HepG2 (cell line): ENCODE measurements around the gene MXRA7. TPM values are rescaled to one million over a fixed set of nuclear protein-coding genes. Genes with fewer than 3 reads are reported as not detected.
A peak's percentile ranks its signal among the peaks of the same experiment; 100 is the strongest.

Experiments used
- ATAC-seq: fragments of 200-7000 bp; cut with Tn5 transposase; 3 replicates; pipeline ENCODE4 v1.9.1; 2020; ENCODE audit warnings: mild to moderate bottlenecking, moderate library complexity
- Bru-seq: library from RNA; stranded (reverse); fragments of 400-500 nt; gene quantifications from one replicate; lab custom pipeline; 2021; lab: Mats Ljungman, UMichigan
- BruChase-seq, 2 experiments: library from RNA; stranded (reverse); fragments of 400-500 nt; gene quantifications; one replicate each; lab custom pipeline; 2021; lab: Mats Ljungman, UMichigan
- BruUV-seq: library from RNA; stranded (reverse); fragments of 400-500 nt; replicated peaks from 2 replicates; lab custom pipeline; 2021; lab: Mats Ljungman, UMichigan
- CTCF ChIA-PET: fragments of 300-600 bp; formaldehyde crosslinking; extraction: SDS; loops from one replicate; lab custom pipeline; 2021; ENCODE audit warnings: low total read pairs, inconsistent platforms, low intra/inter-chr PET ratio; lab: Yijun Ruan, JAX
- POLR2A ChIA-PET: fragments of 350-600 bp; sonication (Branson Sonifier 250); formaldehyde crosslinking; loops from one replicate; lab custom pipeline; 2020; ENCODE audit warnings: antibody characterized with exemption, inconsistent platforms; lab: Yijun Ruan, JAX
- DNase-seq: peaks from one replicate; pipeline ENCODE4 v3.0.0-alpha.2; 2015; ENCODE audit warnings: low spot score
- FAIRE-seq: peaks from 3 replicates; lab custom pipeline; 2011; peaks lifted over from hg19 to GRCh38; lab: Jason Lieb, UNC
- H2AFZ ChIP-seq: one replicate; pipeline ENCODE4 v1.6.1; 2011; ENCODE audit warnings: low read length, inconsistent platforms
- H3K27ac ChIP-seq: fragments of 300-600 bp; 3 replicates; pipeline ENCODE4 v1.8.0; 2011; ENCODE audit warnings: mixed run types, mild to moderate bottlenecking, mixed read lengths, low read length, inconsistent platforms; ENCODE audit not compliant: insufficient read depth; ENCODE audit errors: extremely low read length
- H3K27me3 ChIP-seq, 2 experiments: fragments of 200-600 bp in 1 of 2; 2 replicates in 1 of 2; 3 replicates in 1 of 2; pipeline versions ENCODE4 v1.6.0 to v1.8.0; 2011; ENCODE audit warnings: low read length in 2 of 2, mild to moderate bottlenecking in 2 of 2, moderate library complexity in 2 of 2, inconsistent platforms in 1 of 2; ENCODE audit not compliant: insufficient read depth in 2 of 2, control insufficient read depth in 1 of 2
- H3K36me3 ChIP-seq, 2 experiments: fragments of 200-600 bp in 1 of 2; replicated peaks in 1 of 2; 2 replicates in 1 of 2; 3 replicates in 1 of 2; pipeline versions ENCODE4 v1.5.1 to v1.8.0; 2011; ENCODE audit warnings: low read length in 2 of 2, inconsistent platforms in 1 of 2; ENCODE audit not compliant: insufficient read depth in 2 of 2, control insufficient read depth in 1 of 2
- H3K4me1 ChIP-seq: 2 replicates; pipeline ENCODE4 v1.5.1; 2012; ENCODE audit warnings: low read length, inconsistent platforms; ENCODE audit not compliant: insufficient read depth
- H3K4me2 ChIP-seq: 2 replicates; pipeline ENCODE4 v1.6.0; 2011; ENCODE audit warnings: low read depth, low read length, inconsistent platforms
- H3K4me3 ChIP-seq, 3 experiments: fragments of 200-600 bp in 1 of 3; sonication (generic), shearing (Covaris generic) in 1 of 3; replicated peaks in 1 of 3; 2 replicates each; pipeline ENCODE4 v1.5.1; 2011 to 2016; ENCODE audit warnings: low read length in 3 of 3, inconsistent platforms in 2 of 3, low read depth in 2 of 3, mild to moderate bottlenecking in 2 of 3, control low read depth in 1 of 3, mixed read lengths in 1 of 3; ENCODE audit not compliant: insufficient read depth in 1 of 3
- H3K79me2 ChIP-seq: one replicate; pipeline ENCODE4 v1.6.1; 2011; ENCODE audit warnings: low read length, inconsistent platforms; ENCODE audit not compliant: insufficient read depth
- H3K9ac ChIP-seq: 2 replicates; pipeline ENCODE4 v1.6.0; 2011; ENCODE audit warnings: mild to moderate bottlenecking, low read depth, low read length, inconsistent platforms; ENCODE audit not compliant: insufficient read depth
- H3K9me3 ChIP-seq: 2 replicates; pipeline ENCODE4 v1.5.1; 2012; ENCODE audit warnings: mild to moderate bottlenecking, low read length
- H4K20me1 ChIP-seq: 2 replicates; pipeline ENCODE4 v1.6.0; 2011; ENCODE audit warnings: inconsistent platforms, mild to moderate bottlenecking, low read length, moderate library complexity; ENCODE audit not compliant: insufficient read depth
- CBFB ChIP-seq: sonication (generic); formaldehyde crosslinking; IDR thresholded peaks from 2 replicates; pipeline ENCODE4 v1.4.0; 2020; ENCODE audit warnings: missing genetic modification reagents
- MBNL3 ChIP-seq: fragments of 250-450 bp; sonication (Bioruptor Pico); conservative IDR thresholded peaks from 2 replicates; pipeline ENCODE4 v1.8.0; 2022; ENCODE audit warnings: mild to moderate bottlenecking, inconsistent platforms
- MED8 ChIP-seq: sonication (generic); formaldehyde crosslinking; IDR thresholded peaks from 2 replicates; pipeline ENCODE4 v1.8.1; 2023; ENCODE audit warnings: mild to moderate bottlenecking, missing genetic modification reagents; ENCODE audit not compliant: insufficient replicate concordance
- ZNF724P ChIP-seq: sonication (generic); formaldehyde crosslinking; IDR thresholded peaks from 2 replicates; pipeline ENCODE4 v1.8.0; 2022; ENCODE audit warnings: missing genetic modification reagents, borderline replicate concordance
- ZNF781 ChIP-seq: sonication (generic); formaldehyde crosslinking; IDR thresholded peaks from 2 replicates; pipeline ENCODE4 v1.5.1; 2020; ENCODE audit warnings: borderline replicate concordance, mild to moderate bottlenecking, missing genetic modification reagents; ENCODE audit errors: not compliant biosample characterization
- WGBS: methylation state at CpG from one replicate; pipeline ENCODE4 v1.1.6; 2017; ENCODE audit warnings: low lambda C conversion rate; 5-methylcytosine and 5-hydroxymethylcytosine counted together
- in situ Hi-C: cut with HindIII; loops from 2 replicates; pipeline ENCODE4 v1.10.0; 2017; ENCODE audit warnings: low pct_unique_long_range_greater_than_20kb; ENCODE audit not compliant: extremely low pct_ligation_motif_present
- intact Hi-C: fragments of 100-400 bp; cut with micrococcal nuclease; formaldehyde crosslinking; loops from one replicate; pipeline ENCODE4 v1.10.0; 2022; ENCODE audit not compliant: unreplicated experiment
- long read RNA-seq, 2 experiments: library from RNA in 1 of 2; library from polyadenylated mRNA in 1 of 2; stranded (forward) in 1 of 2; unstranded in 1 of 2; transcript quantifications; one replicate each; pipeline ENCODE4 v2.0.0, GENCODE V29; 2019 to 2022
- polyA minus RNA-seq, 3 experiments: library from RNA; depleted of rRNA, polyadenylated mRNA; stranded (reverse); fragments of >200 nt; gene quantifications; 2 replicates each; pipeline ENCODE4 v1.2.3, GENCODE V29; 2011; ENCODE audit warnings: low replicate concordance in 1 of 3
- polyA plus RNA-seq, 8 experiments: library from polyadenylated mRNA; depleted of rRNA in 3 of 8; stranded (reverse) in 7 of 8; unstranded in 1 of 8; fragments of >200 nt; fragmentation: Illumina TruSeq in 4 of 8; extraction: Trizol in 4 of 8; gene quantifications; 2 replicates each; pipeline versions ENCODE4 v1.2.1 to v1.2.3, GENCODE V29; 2011 to 2016; ENCODE audit warnings: low read depth in 4 of 8, missing spikeins in 1 of 8, mixed read lengths in 1 of 8; ENCODE audit not compliant: insufficient read depth in 1 of 8
- total RNA-seq, 5 experiments: library from RNA; depleted of rRNA; stranded (reverse); fragments of >200 nt; fragmentation: Illumina TruSeq; extraction: Trizol; gene quantifications; 2 replicates each; pipeline ENCODE4 v1.2.3, GENCODE V29; 2016; ENCODE audit warnings: low read depth in 1 of 5
- TF ChIP-seq, protein P1 (sequence below): sonication (generic); formaldehyde crosslinking; IDR thresholded peaks from 2 replicates; pipeline ENCODE4 v1.4.0; 2020; ENCODE audit warnings: missing genetic modification reagents, borderline replicate concordance
- TF ChIP-seq, protein P2 (sequence below): sonication (generic); formaldehyde crosslinking; IDR thresholded peaks from 2 replicates; pipeline ENCODE4 v1.4.0; 2020; ENCODE audit warnings: missing genetic modification reagents, borderline replicate concordance

MXRA7 gene, protein sequence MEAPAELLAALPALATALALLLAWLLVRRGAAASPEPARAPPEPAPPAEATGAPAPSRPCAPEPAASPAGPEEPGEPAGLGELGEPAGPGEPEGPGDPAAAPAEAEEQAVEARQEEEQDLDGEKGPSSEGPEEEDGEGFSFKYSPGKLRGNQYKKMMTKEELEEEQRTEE
- total RNA-seq (2016; rRNA removed; fragmentation: Illumina TruSeq; extraction: Trizol) (28.0 and 44.8 TPM in 2 replicates), polyA plus RNA-seq (2011; rRNA removed) (112 and 139 TPM in 2 replicates), polyA minus RNA-seq (2011; rRNA and poly(A)+ RNA removed; ENCODE audit: low replicate concordance) (21.9 and 76.0 TPM in 2 replicates), Bru-seq, nascent RNA (percentile 61 among the genes with signal in this experiment), BruChase-seq, experiment 1, labeled RNA remaining after a 6-hour chase (percentile 66 among the genes with signal in this experiment), BruChase-seq, experiment 2, labeled RNA remaining after a 2-hour chase (percentile 57 among the genes with signal in this experiment)
- 22.8 and 24.5 TPM in 2 replicates for total RNA-seq (2016; cell fraction: cytosol; rRNA removed; fragmentation: Illumina TruSeq; extraction: Trizol; ENCODE audit: low read depth)
- 30.0 and 44.9 TPM in 2 replicates for total RNA-seq (2016; cell fraction: insoluble cytoplasmic fraction; rRNA removed; fragmentation: Illumina TruSeq; extraction: Trizol)
- total RNA-seq (2016; cell fraction: membrane; rRNA removed; fragmentation: Illumina TruSeq; extraction: Trizol): 51.0 and 58.7 TPM in 2 replicates
- 30.0 and 37.9 TPM in 2 replicates for total RNA-seq (2016; cell fraction: nucleus; rRNA removed; fragmentation: Illumina TruSeq; extraction: Trizol)
- polyA plus RNA-seq (2011; cell fraction: cytosol; rRNA removed): 75.0 and 131 TPM in 2 replicates
- 36.3 and 45.0 TPM in 2 replicates for polyA plus RNA-seq (2011; cell fraction: nucleus; rRNA removed)
- polyA plus RNA-seq (2012): 131 and 138 TPM in 2 replicates
- polyA plus RNA-seq (2016; cell fraction: cytosol; fragmentation: Illumina TruSeq; extraction: Trizol; ENCODE audit: low read depth): 36.6 and 41.1 TPM in 2 replicates
- 37.7 and 42.0 TPM in 2 replicates for polyA plus RNA-seq (2016; cell fraction: insoluble cytoplasmic fraction; fragmentation: Illumina TruSeq; extraction: Trizol; ENCODE audit: low read depth)
- polyA plus RNA-seq (2016; cell fraction: membrane; fragmentation: Illumina TruSeq; extraction: Trizol; ENCODE audit: low read depth): 56.2 and 59.4 TPM in 2 replicates
- 59.5 and 60.5 TPM in 2 replicates for polyA plus RNA-seq (2016; cell fraction: nucleus; fragmentation: Illumina TruSeq; extraction: Trizol; ENCODE audit: insufficient read depth, low read depth)
- polyA minus RNA-seq (2011; cell fraction: cytosol; rRNA and poly(A)+ RNA removed): 38.4 and 70.8 TPM in 2 replicates
- 18.8 and 29.5 TPM in 2 replicates for polyA minus RNA-seq (2011; cell fraction: nucleus; rRNA and poly(A)+ RNA removed)
- long read RNA-seq, experiment 1, full-length matches to known transcripts: 8 of 13 reads
- long read RNA-seq, experiment 1, partial matches to known transcripts: 3 of 13 reads
- long read RNA-seq, experiment 1, other reads (novel, unspliced or antisense): 2 of 13 reads
- long read RNA-seq, experiment 2, full-length matches to known transcripts: 59 of 83 reads
- long read RNA-seq, experiment 2, partial matches to known transcripts: 11 of 83 reads
- long read RNA-seq, experiment 2, other reads (novel, unspliced or antisense): 13 of 83 reads

DNA sequence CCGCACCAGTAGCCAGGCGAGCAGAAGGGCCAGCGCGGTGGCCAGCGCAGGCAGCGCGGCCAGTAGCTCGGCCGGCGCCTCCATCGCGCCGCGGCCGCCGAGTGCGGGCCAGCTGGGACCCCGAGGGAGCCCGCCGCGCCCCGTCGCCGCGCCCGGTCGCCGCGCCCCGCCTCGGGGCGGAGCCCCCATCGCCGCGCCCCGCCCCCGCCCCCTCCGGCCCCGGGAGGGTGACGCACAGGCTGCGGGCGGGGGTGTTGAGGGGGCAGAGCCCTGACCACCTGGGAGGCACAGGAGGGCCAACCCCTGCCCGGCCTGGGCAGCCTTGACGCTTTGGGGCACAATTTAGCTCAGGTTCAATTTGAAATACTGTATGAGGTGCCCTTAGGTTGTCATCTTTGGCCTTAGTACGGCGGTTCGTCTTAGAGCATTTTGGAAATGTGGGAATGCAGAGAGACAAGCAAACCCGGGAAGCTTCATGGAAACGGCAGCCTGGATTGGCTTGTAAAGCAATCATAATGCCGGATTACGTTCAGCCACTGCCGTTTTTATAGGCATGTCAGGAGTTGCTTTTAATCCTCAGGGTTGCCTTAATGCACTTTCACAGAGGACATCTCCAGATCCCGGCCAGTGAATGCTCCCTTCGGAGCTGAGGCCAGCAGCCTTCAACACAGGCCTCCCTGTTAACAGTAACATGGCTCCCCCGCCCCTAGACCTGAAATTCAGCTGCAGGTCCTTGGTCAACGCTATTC is at the start of gene MXRA7:
TSS of gene MXRA7 (minus strand) at position 103 of the 749 bp plus-strand sequence. CDS start at position 84, 19 bp downstream.
- H2AFZ ChIP-seq: no peak within 1 kb of the TSS
- no peaks in the 10 kb centered on the region for H3K27me3 ChIP-seq
- peaks cover 22% of the 10 kb centered on the region for H3K79me2 ChIP-seq
- BruUV-seq: no TSS peak
- H3K4me3 ChIP-seq: peak within 1 kb of the TSS; percentile 61 to 76 (median 73)
- in situ Hi-C loops: no loop called here
- FAIRE-seq: no peak
- intact Hi-C loops: no loop called here
- peak within 1 kb of the TSS; percentile 11 for H3K27ac ChIP-seq
- no peak for DNase-seq
- H4K20me1 ChIP-seq: no peaks in the 10 kb centered on the region; the same call in 1 of the 2 replicates
- POLR2A ChIA-PET: interaction anchor here (0.7 to 3.6 kb wide), 10 partner anchors 10 to 160 kb away, joined by 3 to 20 read pairs (median 3); partner anchors contain the start of genes JMJD6, METTL23, MFSD11 and SRSF2
- peak within 1 kb of the TSS; percentile 98 for H3K4me2 ChIP-seq
- peak; percentile 63 for ATAC-seq
- CTCF ChIA-PET: no interaction called here
- peaks cover 5 to 24% of the 10 kb centered on the region in 2 experiments for H3K36me3 ChIP-seq
- WGBS: 17% methylated on average over 15 of the region's 56 CpGs
- H3K9ac ChIP-seq: peak within 1 kb of the TSS; percentile 69
- peaks cover 55% of the 10 kb centered on the region for H3K4me1 ChIP-seq
- H3K9me3 ChIP-seq: no peaks in the 10 kb centered on the region
- TF ChIP-seq ZNF781 (peak; percentile 61), CBFB (CRISPR knock-in tag) (0 out of 2 replicates have a peak, but pooled peaks have one; percentile 37), ZNF724P (CRISPR knock-in tag) (no peak), MBNL3 (CRISPR knock-in tag) (no peak), MED8 (no peak)
- TF ChIP-seq, protein P1, sequence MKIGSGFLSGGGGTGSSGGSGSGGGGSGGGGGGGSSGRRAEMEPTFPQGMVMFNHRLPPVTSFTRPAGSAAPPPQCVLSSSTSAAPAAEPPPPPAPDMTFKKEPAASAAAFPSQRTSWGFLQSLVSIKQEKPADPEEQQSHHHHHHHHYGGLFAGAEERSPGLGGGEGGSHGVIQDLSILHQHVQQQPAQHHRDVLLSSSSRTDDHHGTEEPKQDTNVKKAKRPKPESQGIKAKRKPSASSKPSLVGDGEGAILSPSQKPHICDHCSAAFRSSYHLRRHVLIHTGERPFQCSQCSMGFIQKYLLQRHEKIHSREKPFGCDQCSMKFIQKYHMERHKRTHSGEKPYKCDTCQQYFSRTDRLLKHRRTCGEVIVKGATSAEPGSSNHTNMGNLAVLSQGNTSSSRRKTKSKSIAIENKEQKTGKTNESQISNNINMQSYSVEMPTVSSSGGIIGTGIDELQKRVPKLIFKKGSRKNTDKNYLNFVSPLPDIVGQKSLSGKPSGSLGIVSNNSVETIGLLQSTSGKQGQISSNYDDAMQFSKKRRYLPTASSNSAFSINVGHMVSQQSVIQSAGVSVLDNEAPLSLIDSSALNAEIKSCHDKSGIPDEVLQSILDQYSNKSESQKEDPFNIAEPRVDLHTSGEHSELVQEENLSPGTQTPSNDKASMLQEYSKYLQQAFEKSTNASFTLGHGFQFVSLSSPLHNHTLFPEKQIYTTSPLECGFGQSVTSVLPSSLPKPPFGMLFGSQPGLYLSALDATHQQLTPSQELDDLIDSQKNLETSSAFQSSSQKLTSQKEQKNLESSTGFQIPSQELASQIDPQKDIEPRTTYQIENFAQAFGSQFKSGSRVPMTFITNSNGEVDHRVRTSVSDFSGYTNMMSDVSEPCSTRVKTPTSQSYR (CRISPR knock-in tag): 0 out of 2 replicates have a peak, but pooled peaks have one; percentile 22
- TF ChIP-seq, protein P2, sequence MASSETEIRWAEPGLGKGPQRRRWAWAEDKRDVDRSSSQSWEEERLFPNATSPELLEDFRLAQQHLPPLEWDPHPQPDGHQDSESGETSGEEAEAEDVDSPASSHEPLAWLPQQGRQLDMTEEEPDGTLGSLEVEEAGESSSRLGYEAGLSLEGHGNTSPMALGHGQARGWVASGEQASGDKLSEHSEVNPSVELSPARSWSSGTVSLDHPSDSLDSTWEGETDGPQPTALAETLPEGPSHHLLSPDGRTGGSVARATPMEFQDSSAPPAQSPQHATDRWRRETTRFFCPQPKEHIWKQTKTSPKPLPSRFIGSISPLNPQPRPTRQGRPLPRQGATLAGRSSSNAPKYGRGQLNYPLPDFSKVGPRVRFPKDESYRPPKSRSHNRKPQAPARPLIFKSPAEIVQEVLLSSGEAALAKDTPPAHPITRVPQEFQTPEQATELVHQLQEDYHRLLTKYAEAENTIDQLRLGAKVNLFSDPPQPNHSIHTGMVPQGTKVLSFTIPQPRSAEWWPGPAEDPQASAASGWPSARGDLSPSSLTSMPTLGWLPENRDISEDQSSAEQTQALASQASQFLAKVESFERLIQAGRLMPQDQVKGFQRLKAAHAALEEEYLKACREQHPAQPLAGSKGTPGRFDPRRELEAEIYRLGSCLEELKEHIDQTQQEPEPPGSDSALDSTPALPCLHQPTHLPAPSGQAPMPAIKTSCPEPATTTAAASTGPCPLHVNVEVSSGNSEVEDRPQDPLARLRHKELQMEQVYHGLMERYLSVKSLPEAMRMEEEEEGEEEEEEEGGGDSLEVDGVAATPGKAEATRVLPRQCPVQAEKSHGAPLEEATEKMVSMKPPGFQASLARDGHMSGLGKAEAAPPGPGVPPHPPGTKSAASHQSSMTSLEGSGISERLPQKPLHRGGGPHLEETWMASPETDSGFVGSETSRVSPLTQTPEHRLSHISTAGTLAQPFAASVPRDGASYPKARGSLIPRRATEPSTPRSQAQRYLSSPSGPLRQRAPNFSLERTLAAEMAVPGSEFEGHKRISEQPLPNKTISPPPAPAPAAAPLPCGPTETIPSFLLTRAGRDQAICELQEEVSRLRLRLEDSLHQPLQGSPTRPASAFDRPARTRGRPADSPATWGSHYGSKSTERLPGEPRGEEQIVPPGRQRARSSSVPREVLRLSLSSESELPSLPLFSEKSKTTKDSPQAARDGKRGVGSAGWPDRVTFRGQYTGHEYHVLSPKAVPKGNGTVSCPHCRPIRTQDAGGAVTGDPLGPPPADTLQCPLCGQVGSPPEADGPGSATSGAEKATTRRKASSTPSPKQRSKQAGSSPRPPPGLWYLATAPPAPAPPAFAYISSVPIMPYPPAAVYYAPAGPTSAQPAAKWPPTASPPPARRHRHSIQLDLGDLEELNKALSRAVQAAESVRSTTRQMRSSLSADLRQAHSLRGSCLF (CRISPR knock-in tag): no peak
